Measurements from ENCODE around the gene CPPED1.

The CPPED1 gene

GRCh38 chr16:12757546-12757945 lies 46.1 kb downstream of the CPPED1 start:
- DNase-seq (ENCODE audit: low spot score in 2 of 2): no peak
- no peak overlapping the region for H3K27ac Mint-ChIP-seq (ENCODE audit: low read depth)
- H3K27me3 Mint-ChIP-seq: no peaks in the 10 kb centered on the region
- H3K4me1 Mint-ChIP-seq: peaks cover 9% of the 10 kb centered on the region
- no peak for ATAC-seq (replicated peaks; ENCODE audit: extremely low read depth, poor library complexity, severe bottlenecking)
- H3K4me3 Mint-ChIP-seq: no peak overlapping the region
- H3K9me3 Mint-ChIP-seq: no peaks in the 10 kb centered on the region
- H3K36me3 Mint-ChIP-seq (ENCODE audit: insufficient read depth): peaks cover 2% of the 10 kb centered on the region

GRCh38 chr16:12754824-12755543 lies 48.7 kb downstream of the CPPED1 start:
- Mint-ChIP-seq H3K36me3 (ENCODE audit: insufficient read depth) (peaks cover 1% of the 10 kb centered on the region), H3K4me1 (peaks cover 22% of the 10 kb centered on the region), H3K27ac (ENCODE audit: low read depth) (no peak overlapping the region), H3K9me3 (no peaks in the 10 kb centered on the region), H3K27me3 (no peaks in the 10 kb centered on the region), H3K4me3 (no peak overlapping the region)
- ATAC-seq (replicated peaks; ENCODE audit: extremely low read depth, poor library complexity, severe bottlenecking): no peak
- DNase-seq (ENCODE audit: low spot score in 2 of 2): no peak

- Mint-ChIP-seq H3K9me3 (no peaks in the 10 kb centered on the region), H3K27ac (ENCODE audit: low read depth) (no peak overlapping the region)
Observed at GRCh38 chr16:12753203-12754023, 50.3 kb downstream of the CPPED1 start.

GRCh38 chr16:12752159-12752558 lies 51.5 kb downstream of the CPPED1 start:
- no peak overlapping the region for H3K27ac Mint-ChIP-seq (ENCODE audit: low read depth)
- H3K4me1 Mint-ChIP-seq: peaks cover 24% of the 10 kb centered on the region
- no peak overlapping the region for H3K4me3 Mint-ChIP-seq
- no peaks in the 10 kb centered on the region for H3K9me3 Mint-ChIP-seq
- peaks cover 1% of the 10 kb centered on the region for H3K36me3 Mint-ChIP-seq (ENCODE audit: insufficient read depth)
- DNase-seq (ENCODE audit: low spot score in 2 of 2) (no peak), ATAC-seq (replicated peaks; ENCODE audit: extremely low read depth, poor library complexity, severe bottlenecking) (no peak)
- H3K27me3 Mint-ChIP-seq: no peaks in the 10 kb centered on the region

More at GRCh38 chr16:12753203-12754023, 50.3 kb downstream of the CPPED1 start:
- DNase-seq (ENCODE audit: low spot score in 2 of 2): no peak
- no peaks in the 10 kb centered on the region for H3K27me3 Mint-ChIP-seq
- ATAC-seq (replicated peaks; ENCODE audit: extremely low read depth, poor library complexity, severe bottlenecking): no peak
- peaks cover 1% of the 10 kb centered on the region for H3K36me3 Mint-ChIP-seq (ENCODE audit: insufficient read depth)
- H3K4me1 Mint-ChIP-seq: peaks cover 24% of the 10 kb centered on the region
- no peak overlapping the region for H3K4me3 Mint-ChIP-seq

GRCh38 chr16:12750554-12750918 lies 53.2 kb downstream of the CPPED1 start:
- Mint-ChIP-seq H3K9me3 (peaks cover 5% of the 10 kb centered on the region), H3K27me3 (no peaks in the 10 kb centered on the region), H3K4me1 (peaks cover 24% of the 10 kb centered on the region), H3K27ac (ENCODE audit: low read depth) (no peak overlapping the region), H3K4me3 (peak overlapping the region; percentile 4), H3K36me3 (ENCODE audit: insufficient read depth) (peaks cover 1% of the 10 kb centered on the region)
- ATAC-seq (replicated peaks; ENCODE audit: extremely low read depth, poor library complexity, severe bottlenecking): no peak
- no peak for DNase-seq (ENCODE audit: low spot score in 2 of 2)

GRCh38 chr16:12749076-12749475 lies 54.6 kb downstream of the CPPED1 start:
- Mint-ChIP-seq H3K4me1 (peaks cover 24% of the 10 kb centered on the region), H3K27me3 (no peaks in the 10 kb centered on the region), H3K9me3 (peaks cover 14% of the 10 kb centered on the region), H3K27ac (ENCODE audit: low read depth) (no peak overlapping the region), H3K36me3 (ENCODE audit: insufficient read depth) (peaks cover 1% of the 10 kb centered on the region), H3K4me3 (no peak overlapping the region)
- DNase-seq (ENCODE audit: low spot score in 2 of 2): no peak
- ATAC-seq (replicated peaks; ENCODE audit: extremely low read depth, poor library complexity, severe bottlenecking): no peak

- Mint-ChIP-seq H3K9me3 (peaks cover 14% of the 10 kb centered on the region), H3K36me3 (ENCODE audit: insufficient read depth) (peaks cover 1% of the 10 kb centered on the region)
Observed at GRCh38 chr16:12747827-12748226, 55.9 kb downstream of the CPPED1 start.

GRCh38 chr16:12747261-12747660 lies 56.4 kb downstream of the CPPED1 start:
- no peak for DNase-seq (ENCODE audit: low spot score in 2 of 2)
- Mint-ChIP-seq H3K4me1 (peaks cover 15% of the 10 kb centered on the region), H3K27ac (ENCODE audit: low read depth) (no peak overlapping the region), H3K27me3 (no peaks in the 10 kb centered on the region), H3K9me3 (peaks cover 14% of the 10 kb centered on the region), H3K36me3 (ENCODE audit: insufficient read depth) (peaks cover 1% of the 10 kb centered on the region), H3K4me3 (no peak overlapping the region)
- ATAC-seq (replicated peaks; ENCODE audit: extremely low read depth, poor library complexity, severe bottlenecking): no peak

More at GRCh38 chr16:12747827-12748226, 55.9 kb downstream of the CPPED1 start:
- Mint-ChIP-seq H3K4me1 (peaks cover 15% of the 10 kb centered on the region), H3K27me3 (no peaks in the 10 kb centered on the region), H3K4me3 (no peak overlapping the region), H3K27ac (ENCODE audit: low read depth) (no peak overlapping the region)
- ATAC-seq (replicated peaks; ENCODE audit: extremely low read depth, poor library complexity, severe bottlenecking) (no peak), DNase-seq (ENCODE audit: low spot score in 2 of 2) (no peak)

- H3K4me1 Mint-ChIP-seq: peaks cover under 1% of the 10 kb centered on the region
- H3K36me3 Mint-ChIP-seq (ENCODE audit: insufficient read depth): peaks cover 1% of the 10 kb centered on the region
- H3K27ac Mint-ChIP-seq (ENCODE audit: low read depth): no peak overlapping the region
- no peak overlapping the region for H3K4me3 Mint-ChIP-seq
- DNase-seq (ENCODE audit: low spot score in 2 of 2) (no peak), ATAC-seq (replicated peaks; ENCODE audit: extremely low read depth, poor library complexity, severe bottlenecking) (no peak)
- peaks cover 17% of the 10 kb centered on the region for H3K9me3 Mint-ChIP-seq
- H3K27me3 Mint-ChIP-seq: no peaks in the 10 kb centered on the region
Observed at GRCh38 chr16:12744860-12745259, 58.8 kb downstream of the CPPED1 start.

GRCh38 chr16:12742741-12743140 lies 60.9 kb downstream of the CPPED1 start:
- H3K4me1 Mint-ChIP-seq: no peaks in the 10 kb centered on the region
- ATAC-seq (replicated peaks; ENCODE audit: extremely low read depth, poor library complexity, severe bottlenecking) (no peak), DNase-seq (ENCODE audit: low spot score in 2 of 2) (no peak)
- H3K9me3 Mint-ChIP-seq: peaks cover 20% of the 10 kb centered on the region
- no peak overlapping the region for H3K4me3 Mint-ChIP-seq
- H3K27ac Mint-ChIP-seq (ENCODE audit: low read depth): no peak overlapping the region
- H3K36me3 Mint-ChIP-seq (ENCODE audit: insufficient read depth): peaks cover 3% of the 10 kb centered on the region
- no peaks in the 10 kb centered on the region for H3K27me3 Mint-ChIP-seq

GRCh38 chr16:12740986-12741610 lies 62.6 kb downstream of the CPPED1 start:
- H3K36me3 Mint-ChIP-seq (ENCODE audit: insufficient read depth): peaks cover 6% of the 10 kb centered on the region
- H3K4me1 Mint-ChIP-seq: no peaks in the 10 kb centered on the region
- H3K4me3 Mint-ChIP-seq: no peak overlapping the region
- no peak overlapping the region for H3K27ac Mint-ChIP-seq (ENCODE audit: low read depth)
- no peaks in the 10 kb centered on the region for H3K27me3 Mint-ChIP-seq
- ATAC-seq (replicated peaks; ENCODE audit: extremely low read depth, poor library complexity, severe bottlenecking) (no peak), DNase-seq (ENCODE audit: low spot score in 2 of 2) (no peak)
- H3K9me3 Mint-ChIP-seq: peaks cover 15% of the 10 kb centered on the region

- Mint-ChIP-seq H3K9me3 (peaks cover 9% of the 10 kb centered on the region), H3K27me3 (no peaks in the 10 kb centered on the region), H3K4me1 (no peaks in the 10 kb centered on the region), H3K27ac (ENCODE audit: low read depth) (no peak overlapping the region), H3K4me3 (no peak overlapping the region), H3K36me3 (ENCODE audit: insufficient read depth) (peaks cover 6% of the 10 kb centered on the region)
- ATAC-seq (replicated peaks; ENCODE audit: extremely low read depth, poor library complexity, severe bottlenecking) (no peak), DNase-seq (ENCODE audit: low spot score in 2 of 2) (no peak)
Observed at GRCh38 chr16:12739738-12740137, 63.9 kb downstream of the CPPED1 start.
